ENCODE measurements around the gene SERINC1.

SERINC1 gene

DNA sequence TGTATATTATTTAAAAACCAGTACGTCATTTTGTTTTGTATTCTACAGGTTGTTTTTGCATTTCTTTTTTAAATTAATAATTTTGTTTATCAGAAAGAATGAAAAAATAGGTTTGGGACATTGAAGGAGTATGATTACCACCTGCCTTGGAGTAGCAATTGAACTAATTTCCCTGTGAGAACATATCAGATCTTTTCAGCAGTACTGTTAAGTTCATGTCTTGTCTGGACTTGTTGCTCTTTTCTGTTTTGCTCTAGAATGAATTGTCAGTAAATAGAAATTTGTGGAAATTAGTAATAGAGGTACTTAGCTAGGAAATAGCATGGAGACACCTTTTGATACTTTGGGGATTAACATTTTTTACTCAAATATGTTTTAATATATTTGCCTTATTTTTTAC is 47.9 kb downstream of the SERINC1 start:
- Histone ChIP-seq H3K27me3 (ENCODE audit: insufficient read depth, low read length, poor library complexity) (no peaks in the 10 kb centered on the region), H3K9me3 (ENCODE audit: insufficient read depth, low read length, severe bottlenecking) (no peaks in the 10 kb centered on the region), H3K4me2 (ENCODE audit: insufficient read depth, low read length) (no peak overlapping the region), H3K27ac (ENCODE audit: low read length) (no peak overlapping the region), H3K4me3 (ENCODE audit: low read depth in 1 of 2, low read length in 2 of 2) (no peak overlapping the region), H3K79me2 (ENCODE audit: insufficient read depth, low read length) (0 out of 2 replicates have a peak, but pooled peaks cover 2% of the 10 kb centered on the region), H3K4me1 (ENCODE audit: insufficient read depth, low read length) (no peaks in the 10 kb centered on the region), H3K9ac (ENCODE audit: low read depth, low read length) (no peak overlapping the region), H3K36me3 (ENCODE audit: insufficient read depth, low read length) (peaks cover 93% of the 10 kb centered on the region), H2AFZ (ENCODE audit: low read depth, low read length) (no peak overlapping the region), H4K20me1 (ENCODE audit: insufficient read depth, low read length) (no peaks in the 10 kb centered on the region)
- TF ChIP-seq, protein P1, sequence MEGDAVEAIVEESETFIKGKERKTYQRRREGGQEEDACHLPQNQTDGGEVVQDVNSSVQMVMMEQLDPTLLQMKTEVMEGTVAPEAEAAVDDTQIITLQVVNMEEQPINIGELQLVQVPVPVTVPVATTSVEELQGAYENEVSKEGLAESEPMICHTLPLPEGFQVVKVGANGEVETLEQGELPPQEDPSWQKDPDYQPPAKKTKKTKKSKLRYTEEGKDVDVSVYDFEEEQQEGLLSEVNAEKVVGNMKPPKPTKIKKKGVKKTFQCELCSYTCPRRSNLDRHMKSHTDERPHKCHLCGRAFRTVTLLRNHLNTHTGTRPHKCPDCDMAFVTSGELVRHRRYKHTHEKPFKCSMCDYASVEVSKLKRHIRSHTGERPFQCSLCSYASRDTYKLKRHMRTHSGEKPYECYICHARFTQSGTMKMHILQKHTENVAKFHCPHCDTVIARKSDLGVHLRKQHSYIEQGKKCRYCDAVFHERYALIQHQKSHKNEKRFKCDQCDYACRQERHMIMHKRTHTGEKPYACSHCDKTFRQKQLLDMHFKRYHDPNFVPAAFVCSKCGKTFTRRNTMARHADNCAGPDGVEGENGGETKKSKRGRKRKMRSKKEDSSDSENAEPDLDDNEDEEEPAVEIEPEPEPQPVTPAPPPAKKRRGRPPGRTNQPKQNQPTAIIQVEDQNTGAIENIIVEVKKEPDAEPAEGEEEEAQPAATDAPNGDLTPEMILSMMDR (IDR thresholded peaks at IDR 0.05; ENCODE audit: borderline replicate concordance, extremely low read depth, low read length, poor library complexity, severe bottlenecking), result no peak
- TF ChIP-seq EZH2 (IDR thresholded peaks at IDR 0.05; ENCODE audit: borderline replicate concordance, low read depth, low read length, severe bottlenecking), result no peak
- ATAC-seq (ENCODE audit: insufficient read depth, low read depth) (no peak), DNase-seq (no peak)

DNA sequence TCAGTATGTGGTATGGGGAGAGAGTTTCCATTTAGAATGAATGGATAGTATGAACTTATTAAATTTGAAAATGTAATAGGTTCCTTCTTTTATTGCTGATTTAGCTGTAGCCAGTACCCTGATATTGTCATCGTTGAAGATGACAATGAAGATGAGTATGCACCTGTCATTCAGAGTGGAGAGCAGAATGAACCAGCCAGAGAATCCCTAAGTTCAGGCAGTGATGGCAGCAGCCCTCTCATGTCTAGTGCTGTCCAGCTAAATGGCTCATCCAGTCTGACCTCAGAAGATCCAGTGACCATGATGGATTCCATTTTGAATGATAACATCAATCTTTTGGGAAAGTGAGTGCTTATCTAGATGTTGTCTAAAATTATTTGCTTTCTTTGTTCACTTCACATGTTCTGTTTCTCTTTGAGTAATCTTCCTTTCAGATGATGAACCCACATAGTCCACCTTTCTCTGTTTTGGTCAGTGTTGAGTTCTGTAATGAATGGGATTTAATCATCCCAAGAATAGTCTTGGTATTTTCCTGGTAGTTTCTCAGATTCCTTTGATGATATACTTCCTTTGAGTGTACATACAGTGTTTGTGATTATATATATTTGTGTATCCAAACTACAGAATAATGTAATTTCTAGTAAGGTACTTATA is 48.9 kb downstream of the SERINC1 start:
- no peak overlapping the region for H2AFZ ChIP-seq (ENCODE audit: low read depth, low read length)

DNA sequence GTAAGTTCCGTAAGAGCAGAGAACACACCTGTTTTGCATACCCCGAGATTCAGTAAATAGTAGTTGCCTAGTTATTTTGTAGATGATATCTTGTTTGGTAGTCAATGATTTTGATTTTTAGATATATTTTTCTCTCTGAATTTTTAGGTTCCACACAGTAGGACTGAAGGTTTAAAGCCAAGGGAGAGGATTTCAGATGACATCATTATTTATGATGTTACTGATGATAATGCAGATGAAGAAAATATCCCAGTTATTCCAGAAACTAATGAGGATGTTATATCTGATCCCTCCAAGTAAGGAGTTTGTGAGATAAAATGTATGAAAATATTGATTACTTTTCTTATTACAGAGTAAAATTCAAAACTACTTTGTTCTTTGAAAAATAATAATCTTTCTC is 49.6 kb downstream of the SERINC1 start:
- no peak overlapping the region for H3K4me2 ChIP-seq (ENCODE audit: insufficient read depth, low read length)
- no peaks in the 10 kb centered on the region for H3K4me1 ChIP-seq (ENCODE audit: insufficient read depth, low read length)
- TF ChIP-seq, protein P1 (IDR thresholded peaks at IDR 0.05; ENCODE audit: borderline replicate concordance, extremely low read depth, low read length, poor library complexity, severe bottlenecking), result no peak
- no peak for TF ChIP-seq EZH2 (IDR thresholded peaks at IDR 0.05; ENCODE audit: borderline replicate concordance, low read depth, low read length, severe bottlenecking)
- H3K36me3 ChIP-seq (ENCODE audit: insufficient read depth, low read length), result peaks cover 92% of the 10 kb centered on the region
- ATAC-seq (ENCODE audit: insufficient read depth, low read depth) (no peak), DNase-seq (no peak)
- H3K79me2 ChIP-seq (ENCODE audit: insufficient read depth, low read length), result 0 out of 2 replicates have a peak, but pooled peaks cover 2% of the 10 kb centered on the region
- no peak overlapping the region for H3K9ac ChIP-seq (ENCODE audit: low read depth, low read length)
- no peak overlapping the region for H3K4me3 ChIP-seq (ENCODE audit: low read depth in 1 of 2, low read length in 2 of 2)
- no peaks in the 10 kb centered on the region for H3K9me3 ChIP-seq (ENCODE audit: insufficient read depth, low read length, severe bottlenecking)
- H2AFZ ChIP-seq (ENCODE audit: low read depth, low read length), result no peak overlapping the region
- H4K20me1 ChIP-seq (ENCODE audit: insufficient read depth, low read length), result no peaks in the 10 kb centered on the region
- H3K27ac ChIP-seq (ENCODE audit: low read length), result no peak overlapping the region
- no peaks in the 10 kb centered on the region for H3K27me3 ChIP-seq (ENCODE audit: insufficient read depth, low read length, poor library complexity)

More for the DNA sequence above, 48.9 kb downstream of the SERINC1 start:
- Histone ChIP-seq H3K27ac (ENCODE audit: low read length) (no peak overlapping the region), H3K36me3 (ENCODE audit: insufficient read depth, low read length) (peaks cover 92% of the 10 kb centered on the region), H3K4me2 (ENCODE audit: insufficient read depth, low read length) (no peak overlapping the region), H3K9me3 (ENCODE audit: insufficient read depth, low read length, severe bottlenecking) (no peaks in the 10 kb centered on the region), H3K4me3 (ENCODE audit: low read depth in 1 of 2, low read length in 2 of 2) (no peak overlapping the region), H3K27me3 (ENCODE audit: insufficient read depth, low read length, poor library complexity) (no peaks in the 10 kb centered on the region), H3K4me1 (ENCODE audit: insufficient read depth, low read length) (no peaks in the 10 kb centered on the region), H3K79me2 (ENCODE audit: insufficient read depth, low read length) (0 out of 2 replicates have a peak, but pooled peaks cover 2% of the 10 kb centered on the region), H3K9ac (ENCODE audit: low read depth, low read length) (no peak overlapping the region), H4K20me1 (ENCODE audit: insufficient read depth, low read length) (no peaks in the 10 kb centered on the region)
- TF ChIP-seq, protein P1 (IDR thresholded peaks at IDR 0.05; ENCODE audit: borderline replicate concordance, extremely low read depth, low read length, poor library complexity, severe bottlenecking), result no peak
- no peak for TF ChIP-seq EZH2 (IDR thresholded peaks at IDR 0.05; ENCODE audit: borderline replicate concordance, low read depth, low read length, severe bottlenecking)
- DNase-seq (no peak), ATAC-seq (ENCODE audit: insufficient read depth, low read depth) (no peak)
